Right lobe of liver (tissue), 6 donors: ENCODE results near the gene HOXA3. TPM values are rescaled to one million over a fixed set of nuclear protein-coding genes. Genes with fewer than 3 reads are reported as not detected.

Experiments
- ATAC-seq, 4 donors: fragments of 200-7000 bp; cut with Tn5 transposase; one replicate each; pipeline ENCODE4 v1.9.1; 2020; ENCODE audit warnings: mild to moderate bottlenecking in 4 of 4, moderate library complexity in 4 of 4
- DNase-seq, 3 donors: peaks; one replicate each; pipeline ENCODE4 v3.0.0-alpha.2; 2020
- H3K27ac ChIP-seq, 3 donors: fragments of 200-600 bp; one replicate each; pipeline ENCODE4 v1.8.0; 2022
- H3K27me3 ChIP-seq, 2 donors: fragments of 200-600 bp; one replicate each; pipeline ENCODE4 v1.8.0; 2022
- H3K36me3 ChIP-seq, 4 donors: fragments of 200-600 bp; sonication (generic) in 1 of 4; one replicate each; pipeline versions ENCODE4 v1.5.1 to v1.8.0; 2017 to 2022; ENCODE audit warnings: control low read depth in 1 of 4
- H3K4me1 ChIP-seq, 4 donors: fragments of 200-600 bp; sonication (generic) in 1 of 4; one replicate each; pipeline versions ENCODE4 v1.5.1 to v1.8.0; 2017 to 2022; ENCODE audit warnings: control low read depth in 1 of 4
- H3K4me3 ChIP-seq, 3 donors: fragments of 200-600 bp; one replicate each; pipeline ENCODE4 v1.8.0; 2022
- H3K9me3 ChIP-seq, 4 donors: fragments of 200-600 bp; sonication (generic) in 1 of 4; one replicate each; pipeline versions ENCODE4 v1.5.1 to v1.8.0; 2017 to 2022; ENCODE audit warnings: control low read depth in 1 of 4
- POLR2A ChIP-seq: fragments of 450-650 bp; IDR thresholded peaks from one replicate; pipeline ENCODE4 v1.6.1; 2017; ENCODE audit warnings: antibody characterized with exemption, mild to moderate bottlenecking
- WGBS: methylation state at CpG from one replicate; pipeline ENCODE4 v1.1.6; 2018; ENCODE audit warnings: low coverage, low lambda C conversion rate; ENCODE audit not compliant: insufficient coverage; ENCODE audit errors: missing lambda C conversion rate; 5-methylcytosine and 5-hydroxymethylcytosine counted together
- intact Hi-C, 2 donors: fragments of 100-400 bp; cut with DNase I; formaldehyde crosslinking; loops; one replicate each; pipeline versions ENCODE4 v1.11.2 to v1.14.1; 2022
- total RNA-seq, 6 experiments: library from RNA; depleted of rRNA in 2 of 6; stranded (reverse); fragments of >200 nt in 2 of 6; fragmentation: NEBNext Ultra II Directional in 3 of 6; extraction: Animal tissue kit (Norgen Biotek cat#: 25700) in 3 of 6; gene quantifications; one replicate each; pipeline versions ENCODE4 v1.1.0 to v1.2.4, GENCODE V29; 2016 to 2023
- TF ChIP-seq, protein P1 (sequence below), 4 donors: fragments of 200-600 bp in 3 of 4; fragments of 450-650 bp in 1 of 4; IDR thresholded peaks; one replicate each; pipeline versions ENCODE4 v1.5.1 to v1.8.0; 2016 to 2022; ENCODE audit warnings: antibody characterized with exemption in 4 of 4, mild to moderate bottlenecking in 2 of 4
- donor health status: DM: no; HTN: yes; CAD: no.
- donor health status: DM: no; HTN: no; CAD: no.
- donor health status: DM: no; HTN: no; CAD: no.
- donor health status: DM: no; HTN: yes; CAD: no.
- donor health status: DM: no; HTN: yes; CAD: no.

The HOXA3 gene
- total RNA-seq, 6 experiments from 2014 or later, result 0.17 to 0.26 (median 0.25) TPM; not detected in 2

DNA sequence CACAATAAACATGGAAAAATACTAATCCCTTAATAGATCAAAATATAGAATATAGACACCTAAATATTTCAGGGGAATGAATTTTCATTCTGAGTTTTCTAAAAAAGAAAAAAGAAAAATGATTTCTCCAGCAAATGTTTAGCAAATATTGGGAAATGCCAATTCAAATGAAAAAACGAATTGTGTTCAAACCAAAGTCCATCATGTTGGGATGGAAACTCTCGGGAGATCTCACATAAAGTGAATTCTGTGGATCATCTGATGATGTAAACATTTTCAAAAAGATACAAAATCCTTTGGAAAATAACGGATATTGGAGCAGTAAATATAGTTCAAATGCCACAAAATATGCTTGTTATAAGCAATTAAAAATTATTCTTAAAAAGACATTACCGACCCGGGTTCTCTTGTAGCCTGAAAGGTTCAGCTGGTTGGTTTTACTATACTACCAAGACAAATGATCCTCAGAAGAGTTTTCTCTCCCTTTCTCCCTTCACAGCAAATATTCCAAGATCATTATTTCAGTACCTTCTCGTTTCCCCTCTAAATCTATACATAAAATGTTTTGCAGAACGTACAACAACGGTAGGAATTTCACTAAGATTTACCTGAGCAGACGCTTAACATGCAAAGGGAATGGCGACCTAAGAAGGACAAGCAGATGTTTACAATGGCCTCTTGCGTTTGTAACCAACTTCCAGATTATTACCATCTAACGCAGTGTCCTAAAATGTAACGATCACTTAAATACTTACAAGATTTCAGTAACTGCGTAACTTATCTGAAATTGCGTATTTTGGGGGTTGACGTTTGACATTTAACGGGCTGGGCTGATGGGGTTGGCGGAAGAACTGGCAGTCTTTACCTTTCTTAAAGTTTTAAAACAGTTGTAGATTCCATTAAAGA, 45.0 kb upstream of the HOXA3 start:
- ATAC-seq (no peak), DNase-seq (no peak)
- Histone ChIP-seq H3K4me1 (peaks cover 0 to 24% (median 8%) of the 10 kb centered on the region in 4 donors), H3K9me3 (no peaks in the 10 kb centered on the region), H3K4me3 (no peak overlapping the region), H3K27me3 (peaks cover 43 to 74% of the 10 kb centered on the region in 2 donors), H3K27ac (no peak overlapping the region), H3K36me3 (no peaks in the 10 kb centered on the region)
- TF ChIP-seq, protein P1, sequence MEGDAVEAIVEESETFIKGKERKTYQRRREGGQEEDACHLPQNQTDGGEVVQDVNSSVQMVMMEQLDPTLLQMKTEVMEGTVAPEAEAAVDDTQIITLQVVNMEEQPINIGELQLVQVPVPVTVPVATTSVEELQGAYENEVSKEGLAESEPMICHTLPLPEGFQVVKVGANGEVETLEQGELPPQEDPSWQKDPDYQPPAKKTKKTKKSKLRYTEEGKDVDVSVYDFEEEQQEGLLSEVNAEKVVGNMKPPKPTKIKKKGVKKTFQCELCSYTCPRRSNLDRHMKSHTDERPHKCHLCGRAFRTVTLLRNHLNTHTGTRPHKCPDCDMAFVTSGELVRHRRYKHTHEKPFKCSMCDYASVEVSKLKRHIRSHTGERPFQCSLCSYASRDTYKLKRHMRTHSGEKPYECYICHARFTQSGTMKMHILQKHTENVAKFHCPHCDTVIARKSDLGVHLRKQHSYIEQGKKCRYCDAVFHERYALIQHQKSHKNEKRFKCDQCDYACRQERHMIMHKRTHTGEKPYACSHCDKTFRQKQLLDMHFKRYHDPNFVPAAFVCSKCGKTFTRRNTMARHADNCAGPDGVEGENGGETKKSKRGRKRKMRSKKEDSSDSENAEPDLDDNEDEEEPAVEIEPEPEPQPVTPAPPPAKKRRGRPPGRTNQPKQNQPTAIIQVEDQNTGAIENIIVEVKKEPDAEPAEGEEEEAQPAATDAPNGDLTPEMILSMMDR (IDR thresholded peaks at IDR 0.05), result no peak
- no peak for TF ChIP-seq POLR2A
- 16% methylated on average over 18 of the region's 18 CpGs for WGBS
- intact Hi-C loops, result no loop called here

GRCh38 chr7:27196287-27196767, 43.9 kb upstream of the HOXA3 start:
- WGBS, result 3% methylated on average over 6 of the region's 6 CpGs
- H3K9me3 ChIP-seq, result no peaks in the 10 kb centered on the region
- H3K27ac ChIP-seq, result no peak overlapping the region
- peaks cover 0 to 20% (median 6%) of the 10 kb centered on the region in 4 donors for H3K4me1 ChIP-seq
- peaks cover 37 to 76% of the 10 kb centered on the region in 2 donors for H3K27me3 ChIP-seq
- no peaks in the 10 kb centered on the region for H3K36me3 ChIP-seq
- TF ChIP-seq, protein P1 (IDR thresholded peaks at IDR 0.05), result peak; percentile 76 to 83 (median 81)
- no peak for TF ChIP-seq POLR2A
- intact Hi-C loops, result no loop called here
- peak; percentile 76 to 81 (median 81) for DNase-seq
- ATAC-seq, result peak; percentile 50 to 74 (median 72)
- H3K4me3 ChIP-seq, result no peak overlapping the region

GRCh38 chr7:27194686-27195379, 42.5 kb upstream of the HOXA3 start:
- Histone ChIP-seq H3K4me3 (no peak overlapping the region), H3K4me1 (peaks cover 0 to 12% (median 5%) of the 10 kb centered on the region in 4 donors), H3K27ac (no peak overlapping the region), H3K9me3 (no peaks in the 10 kb centered on the region), H3K27me3 (peaks cover 37 to 84% of the 10 kb centered on the region in 2 donors), H3K36me3 (no peaks in the 10 kb centered on the region)
- intact Hi-C loops, result no loop called here
- TF ChIP-seq POLR2A, result no peak
- TF ChIP-seq, protein P1 (IDR thresholded peaks at IDR 0.05), result no peak
- DNase-seq (no peak), ATAC-seq (no peak)
- WGBS, result 21% methylated on average over 9 of the region's 9 CpGs

- DNase-seq, result no peak
- WGBS, result 34% methylated on average over 2 of the region's 2 CpGs
These were observed 41.6 kb upstream of the HOXA3 start for GRCh38 chr7:27194002-27194352.

More at GRCh38 chr7:27194002-27194352, 41.6 kb upstream of the HOXA3 start:
- TF ChIP-seq POLR2A, result no peak
- TF ChIP-seq, protein P1 (IDR thresholded peaks at IDR 0.05), result no peak
- H3K4me1 ChIP-seq, result peaks cover 0 to 15% (median 5%) of the 10 kb centered on the region in 4 donors
- H3K9me3 ChIP-seq, result no peaks in the 10 kb centered on the region
- H3K36me3 ChIP-seq, result no peaks in the 10 kb centered on the region
- intact Hi-C loops, result no loop called here
- H3K4me3 ChIP-seq, result no peak overlapping the region
- no peak overlapping the region for H3K27ac ChIP-seq
- H3K27me3 ChIP-seq, result peaks cover 36 to 87% of the 10 kb centered on the region in 2 donors
- no peak for ATAC-seq
